GM12874 (cell line): ENCODE results near the gene CDH22.

Experiments used
- CTCF ChIP-seq: IDR thresholded peaks from 2 replicates; pipeline ENCODE4 v1.5.1; 2011; ENCODE audit warnings: low read depth, mild to moderate bottlenecking, control low read depth, low read length, moderate library complexity; ENCODE audit not compliant: insufficient read depth

CDH22 gene

DNA sequence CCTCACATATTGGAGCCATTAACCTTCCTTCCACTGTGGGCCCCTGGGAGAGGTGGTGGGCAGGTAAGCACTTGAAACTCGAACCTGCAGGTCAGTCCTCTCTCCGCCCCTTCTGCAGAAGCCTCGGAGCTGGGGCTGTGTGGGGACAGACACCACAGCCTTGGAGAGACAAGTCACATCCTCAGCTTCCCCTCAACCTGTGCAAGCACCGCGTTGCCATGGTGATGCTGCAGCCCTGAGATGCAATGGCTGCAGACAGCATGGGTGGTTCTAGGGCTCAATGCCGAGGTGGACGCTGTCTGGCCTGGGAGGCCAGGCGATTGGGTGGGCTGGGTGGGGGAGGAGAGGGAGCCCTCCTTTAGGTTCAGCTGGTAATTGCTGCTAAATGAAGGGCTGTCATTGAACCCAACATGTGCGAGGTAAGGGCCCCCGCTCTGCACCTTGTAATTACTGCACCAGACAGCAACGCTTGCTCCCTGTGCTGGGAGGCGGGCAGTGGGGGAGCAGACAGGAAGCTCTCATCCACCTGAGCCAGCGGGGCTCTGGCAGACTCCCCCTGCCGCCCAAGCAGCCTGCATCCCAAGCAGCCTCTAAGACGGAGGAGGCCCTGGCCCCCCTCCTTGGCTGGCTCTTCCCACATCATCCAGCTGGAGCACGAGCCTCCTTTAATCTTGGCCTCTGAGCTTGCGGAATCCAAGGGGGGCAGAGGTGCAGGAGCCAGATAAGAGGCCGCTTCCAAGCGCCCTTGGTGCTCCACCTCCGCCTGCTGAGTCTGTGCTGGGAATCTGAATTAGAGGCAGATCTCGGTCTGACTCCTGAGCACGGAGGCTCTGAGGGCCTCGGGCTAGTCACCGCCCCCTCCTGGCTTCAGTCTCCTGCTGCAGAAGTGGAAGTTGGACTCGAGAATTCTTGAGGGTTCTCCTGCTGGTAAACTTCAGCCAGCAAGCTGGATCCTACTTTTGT lies 39.8 kb upstream of the CDH22 start:
- TF ChIP-seq CTCF, result no peak

- no peak for TF ChIP-seq CTCF
These were observed 38.5 kb upstream of the CDH22 start for GRCh38 chr20:46346770-46347169.

GRCh38 chr20:46344488-46345162 lies 36.3 kb upstream of the CDH22 start:
- TF ChIP-seq CTCF, result no peak

DNA sequence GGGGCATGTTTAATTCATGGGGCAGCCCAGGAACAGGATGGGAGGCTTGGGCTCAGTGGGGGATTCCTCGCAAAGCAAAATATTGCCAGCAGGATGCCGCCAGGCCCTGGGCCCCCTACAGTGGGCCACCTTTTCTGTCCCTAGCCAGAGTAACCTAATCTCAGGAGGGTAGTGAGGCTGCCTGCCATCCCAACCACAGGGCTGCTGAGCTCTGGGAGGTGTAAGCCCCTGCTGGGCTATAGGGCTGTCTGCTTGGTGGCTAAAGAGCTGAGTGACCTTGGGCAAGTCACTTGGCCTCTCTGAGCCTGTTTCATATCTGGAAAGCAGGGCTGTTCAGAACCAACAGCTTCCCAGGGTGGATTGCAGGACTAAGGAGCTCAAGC lies 35.7 kb upstream of the CDH22 start:
- no peak for TF ChIP-seq CTCF

DNA sequence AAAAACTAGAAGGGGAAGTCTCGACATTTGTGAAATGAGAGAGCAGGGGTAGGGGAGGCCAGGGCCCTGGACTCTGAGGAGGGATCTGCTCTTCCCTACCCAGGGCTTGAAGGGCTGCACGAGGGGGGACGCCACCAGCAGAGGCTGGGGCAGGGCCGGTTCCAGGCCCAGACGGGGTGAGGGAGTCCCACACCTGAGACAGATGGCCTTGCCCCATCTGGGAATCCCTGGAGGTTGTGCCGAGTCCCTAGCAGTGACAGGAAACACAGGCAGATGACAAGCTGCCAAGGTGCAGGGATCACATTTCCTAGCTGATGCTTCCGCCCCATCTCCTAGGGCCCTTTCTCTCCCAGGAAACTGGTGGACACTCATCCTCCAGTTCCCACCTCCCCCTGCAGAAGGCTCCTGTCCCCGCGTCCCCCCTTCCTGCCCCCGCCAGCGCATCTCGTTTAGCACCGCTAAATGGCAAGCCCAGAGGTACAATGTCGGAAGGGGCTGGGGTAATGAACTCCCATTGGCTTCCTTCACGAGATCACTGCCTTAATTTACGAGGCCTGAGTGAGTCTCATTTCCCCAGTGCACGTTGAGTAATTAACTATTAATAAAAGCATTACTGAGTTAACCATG lies 35.2 kb upstream of the CDH22 start:
- TF ChIP-seq CTCF, result no peak

- no peak for TF ChIP-seq CTCF
These were observed 34.4 kb upstream of the CDH22 start for GRCh38 chr20:46342451-46343347.

DNA sequence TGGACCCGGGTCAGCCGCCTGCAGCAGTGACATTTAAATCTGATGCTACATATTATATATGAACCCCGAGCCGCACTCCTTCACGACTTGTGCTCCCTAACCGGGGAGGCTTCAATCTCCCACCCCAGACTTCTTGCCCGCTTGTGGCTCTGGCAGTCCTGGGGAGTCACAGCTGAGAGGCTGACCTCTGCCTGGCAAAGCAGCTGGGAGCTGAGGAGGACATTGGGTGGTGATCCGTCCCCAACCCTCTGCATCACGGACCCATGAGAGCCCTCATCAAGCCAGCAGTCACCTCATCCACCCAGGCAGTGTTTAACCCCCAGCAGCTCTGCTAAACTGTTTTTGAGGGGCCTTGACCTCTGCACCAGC lies 33.7 kb upstream of the CDH22 start:
- no peak for TF ChIP-seq CTCF
